ENCODE measurements around the gene DCXR.

DCXR gene

GRCh38 chr17:82055023-82055964 lies 17.8 kb upstream of the DCXR start:
- no peak overlapping the region for H3K27ac Mint-ChIP-seq
- no peak for ATAC-seq (replicated peaks)
- H3K9me3 Mint-ChIP-seq, result no peaks in the 10 kb centered on the region
- peaks cover 8 to 20% of the 10 kb centered on the region in 2 donors for H3K4me1 Mint-ChIP-seq (ENCODE audit: low read depth in 2 of 2)
- H3K27me3 Mint-ChIP-seq, result no peaks in the 10 kb centered on the region
- peaks cover 15% of the 10 kb centered on the region for H3K36me3 Mint-ChIP-seq (ENCODE audit: insufficient read depth)
- H3K4me3 Mint-ChIP-seq, result no peak overlapping the region
- DNase-seq, result no peak

- DNase-seq, result no peak
- Mint-ChIP-seq H3K9me3 (no peaks in the 10 kb centered on the region), H3K27me3 (no peaks in the 10 kb centered on the region), H3K4me1 (ENCODE audit: low read depth in 2 of 2) (peaks cover 5 to 22% of the 10 kb centered on the region in 2 donors), H3K27ac (peak overlapping the region in 1 of 2 donors; percentile 22), H3K36me3 (ENCODE audit: insufficient read depth) (peaks cover 11% of the 10 kb centered on the region), H3K4me3 (no peak overlapping the region)
- no peak for ATAC-seq (replicated peaks)
Observed at GRCh38 chr17:82054351-82055022, 17.0 kb upstream of the DCXR start.

GRCh38 chr17:82053556-82054263 lies 16.2 kb upstream of the DCXR start:
- Mint-ChIP-seq H3K36me3 (ENCODE audit: insufficient read depth) (peaks cover 11% of the 10 kb centered on the region), H3K27ac (no peak overlapping the region)

GRCh38 chr17:82053130-82053529 lies 15.6 kb upstream of the DCXR start:
- Mint-ChIP-seq H3K4me3 (peak overlapping the region; percentile 78 to 83), H3K9me3 (no peaks in the 10 kb centered on the region), H3K36me3 (ENCODE audit: insufficient read depth) (peaks cover 11% of the 10 kb centered on the region), H3K27me3 (no peaks in the 10 kb centered on the region), H3K27ac (no peak overlapping the region), H3K4me1 (ENCODE audit: low read depth in 2 of 2) (peaks cover 5 to 22% of the 10 kb centered on the region in 2 donors)
- ATAC-seq (replicated peaks) (no peak), DNase-seq (no peak)

More at GRCh38 chr17:82053556-82054263, 16.2 kb upstream of the DCXR start:
- DNase-seq (no peak), ATAC-seq (replicated peaks) (no peak)
- no peaks in the 10 kb centered on the region for H3K9me3 Mint-ChIP-seq
- peaks cover 5 to 22% of the 10 kb centered on the region in 2 donors for H3K4me1 Mint-ChIP-seq (ENCODE audit: low read depth in 2 of 2)
- H3K27me3 Mint-ChIP-seq, result no peaks in the 10 kb centered on the region
- H3K4me3 Mint-ChIP-seq, result peak overlapping the region; percentile 78 to 83

- no peaks in the 10 kb centered on the region for H3K9me3 Mint-ChIP-seq
- DNase-seq (no peak), ATAC-seq (replicated peaks) (no peak)
- H3K4me1 Mint-ChIP-seq (ENCODE audit: low read depth in 2 of 2), result peaks cover 5 to 22% of the 10 kb centered on the region in 2 donors
- H3K4me3 Mint-ChIP-seq, result peak overlapping the region; percentile 78 to 83
- no peaks in the 10 kb centered on the region for H3K27me3 Mint-ChIP-seq
- H3K36me3 Mint-ChIP-seq (ENCODE audit: insufficient read depth), result peaks cover 9% of the 10 kb centered on the region
- H3K27ac Mint-ChIP-seq, result no peak overlapping the region
Observed at GRCh38 chr17:82052638-82053059, 15.2 kb upstream of the DCXR start.

- peaks cover 7% of the 10 kb centered on the region for H3K36me3 Mint-ChIP-seq (ENCODE audit: insufficient read depth)
- no peaks in the 10 kb centered on the region for H3K27me3 Mint-ChIP-seq
- peaks cover 5 to 22% of the 10 kb centered on the region in 2 donors for H3K4me1 Mint-ChIP-seq (ENCODE audit: low read depth in 2 of 2)
- no peaks in the 10 kb centered on the region for H3K9me3 Mint-ChIP-seq
- ATAC-seq (replicated peaks) (peak; percentile 97), DNase-seq (peak; percentile 72 to 74 (median 73))
- peak within 1 kb of the TSS; percentile 80 to 88 for H3K4me3 Mint-ChIP-seq
- H3K27ac Mint-ChIP-seq, result peak within 1 kb of the TSS; percentile 75 to 89
Observed at GRCh38 chr17:82051776-82052637, 14.5 kb upstream of the DCXR start, which contains the start of the genes GPS1 and RFNG. Gene GPS1, plus strand, starts transcription at chr17:82051898. Its CDS starts 34 bp downstream, at chr17:82051932. Gene RFNG, minus strand, starts transcription at chr17:82051811. Its CDS starts 45 bp downstream, at chr17:82051766.

GRCh38 chr17:82050761-82051641 lies 13.5 kb upstream of the DCXR start:
- H3K27me3 Mint-ChIP-seq, result no peaks in the 10 kb centered on the region
- peak overlapping the region; percentile 80 to 88 for H3K4me3 Mint-ChIP-seq
- DNase-seq (no peak), ATAC-seq (replicated peaks) (peak; percentile 14)
- no peaks in the 10 kb centered on the region for H3K9me3 Mint-ChIP-seq
- H3K4me1 Mint-ChIP-seq (ENCODE audit: low read depth in 2 of 2), result peaks cover 5 to 22% of the 10 kb centered on the region in 2 donors
- peak overlapping the region; percentile 75 to 89 for H3K27ac Mint-ChIP-seq
- H3K36me3 Mint-ChIP-seq (ENCODE audit: insufficient read depth), result peaks cover 3% of the 10 kb centered on the region

GRCh38 chr17:82050152-82050760 lies 12.8 kb upstream of the DCXR start:
- DNase-seq, result no peak
- H3K9me3 Mint-ChIP-seq, result no peaks in the 10 kb centered on the region
- H3K27me3 Mint-ChIP-seq, result no peaks in the 10 kb centered on the region
- H3K36me3 Mint-ChIP-seq (ENCODE audit: insufficient read depth), result peaks cover 3% of the 10 kb centered on the region
- no peak for ATAC-seq (replicated peaks)
- H3K4me3 Mint-ChIP-seq, result peak overlapping the region; percentile 80 to 88
- peak overlapping the region; percentile 75 to 89 for H3K27ac Mint-ChIP-seq
- H3K4me1 Mint-ChIP-seq (ENCODE audit: low read depth in 2 of 2), result peaks cover 5 to 21% of the 10 kb centered on the region in 2 donors

GRCh38 chr17:82049521-82049971 lies 12.0 kb upstream of the DCXR start:
- Mint-ChIP-seq H3K4me3 (peak overlapping the region in 1 of 2 donors; percentile 8), H3K27me3 (no peaks in the 10 kb centered on the region), H3K9me3 (no peaks in the 10 kb centered on the region), H3K27ac (no peak overlapping the region), H3K36me3 (ENCODE audit: insufficient read depth) (no peaks in the 10 kb centered on the region), H3K4me1 (ENCODE audit: low read depth in 2 of 2) (peaks cover 5 to 18% of the 10 kb centered on the region in 2 donors)
- no peak for ATAC-seq (replicated peaks)
- DNase-seq, result no peak

GRCh38 chr17:82049106-82049505 lies 11.6 kb upstream of the DCXR start:
- DNase-seq (no peak), ATAC-seq (replicated peaks) (no peak)
- Mint-ChIP-seq H3K9me3 (no peaks in the 10 kb centered on the region), H3K4me1 (ENCODE audit: low read depth in 2 of 2) (peaks cover 5 to 18% of the 10 kb centered on the region in 2 donors), H3K27ac (no peak overlapping the region), H3K27me3 (no peaks in the 10 kb centered on the region), H3K36me3 (ENCODE audit: insufficient read depth) (no peaks in the 10 kb centered on the region), H3K4me3 (no peak overlapping the region)

- Mint-ChIP-seq H3K9me3 (no peaks in the 10 kb centered on the region), H3K27me3 (no peaks in the 10 kb centered on the region), H3K36me3 (ENCODE audit: insufficient read depth) (no peaks in the 10 kb centered on the region), H3K27ac (no peak overlapping the region), H3K4me1 (ENCODE audit: low read depth in 2 of 2) (peaks cover 5 to 15% of the 10 kb centered on the region in 2 donors), H3K4me3 (no peak overlapping the region)
- ATAC-seq (replicated peaks) (no peak), DNase-seq (no peak)
Observed at GRCh38 chr17:82048571-82048971, 11.1 kb upstream of the DCXR start.

Measured in effector memory CD8-positive, alpha-beta T cell (primary cell).